Testis (tissue), 3 donors: ENCODE data around the gene OS9. TPM values are rescaled to one million over a fixed set of nuclear protein-coding genes. Genes with fewer than 3 reads are reported as not detected.
"Not testable (repeated sequence)": the region's sequence is repeated elsewhere in the genome, so short reads cannot be mapped to it uniquely, and the experiment has no call there.

Experiments used
- DNase-seq: peaks from one replicate; pipeline ENCODE4 v3.0.0-alpha.2; 2019
- H3K27ac ChIP-seq, 2 donors: fragments of 200-600 bp; sonication (generic); one replicate each; pipeline ENCODE4 v1.5.1; 2019
- H3K27me3 ChIP-seq: fragments of 200-600 bp; sonication (generic); one replicate; pipeline ENCODE4 v1.5.1; 2019
- H3K36me3 ChIP-seq: fragments of 200-600 bp; sonication (generic); one replicate; pipeline ENCODE4 v1.5.1; 2017; ENCODE audit warnings: low read depth; ENCODE audit errors: missing control alignments
- H3K4me1 ChIP-seq: fragments of 200-600 bp; sonication (generic); one replicate; pipeline ENCODE4 v1.5.1; 2019
- H3K4me3 ChIP-seq, 2 donors: fragments of 200-600 bp; sonication (generic); one replicate each; pipeline ENCODE4 v1.5.1; 2017 to 2019
- H3K9me3 ChIP-seq: fragments of 200-600 bp; sonication (generic); one replicate; pipeline ENCODE4 v1.5.1; 2017
- POLR2A ChIP-seq: fragments of 450-650 bp; IDR thresholded peaks from one replicate; pipeline ENCODE4 v1.6.1; 2017; ENCODE audit warnings: antibody characterized with exemption, mild to moderate bottlenecking, moderate library complexity
- WGBS, 2 donors: methylation state at CpG; one replicate each; pipeline ENCODE4 v1.1.5; 2018; 5-methylcytosine and 5-hydroxymethylcytosine counted together
- intact Hi-C: fragments of 100-400 bp; cut with DNase I; formaldehyde crosslinking; loops from one replicate; pipeline ENCODE4 v1.15.1; 2023; ENCODE audit warnings: low total_unique reads
- polyA plus RNA-seq: library from polyadenylated mRNA; stranded (reverse); fragments of 350-450 nt; fragmentation: Illumina TruSeq; extraction: RNeasy Lipid Tissue Mini Kit (QIAGEN cat#74804); gene quantifications from one replicate; pipeline ENCODE4 v1.2.3, GENCODE V29; 2014; ENCODE audit warnings: low read depth, low replicate concordance; ENCODE audit not compliant: insufficient read depth
- total RNA-seq, 2 donors: library from RNA; depleted of rRNA; stranded (reverse); fragments of >200 nt; gene quantifications; one replicate each; pipeline ENCODE4 v1.2.3, GENCODE V29; 2016
- TF ChIP-seq, protein P1 (sequence below), 3 experiments: fragments of 450-650 bp in 2 of 3; fragments of 200-600 bp in 1 of 3; sonication (generic) in 1 of 3; IDR thresholded peaks; one replicate each; pipeline ENCODE4 v1.5.1; 2016 to 2019; ENCODE audit warnings: antibody characterized with exemption in 3 of 3, mild to moderate bottlenecking in 2 of 3, moderate library complexity in 1 of 3

The OS9 gene
- total and polyA plus RNA-seq, 3 donors from 2014 or later, result 88.1 to 158 (median 121) TPM

DNA sequence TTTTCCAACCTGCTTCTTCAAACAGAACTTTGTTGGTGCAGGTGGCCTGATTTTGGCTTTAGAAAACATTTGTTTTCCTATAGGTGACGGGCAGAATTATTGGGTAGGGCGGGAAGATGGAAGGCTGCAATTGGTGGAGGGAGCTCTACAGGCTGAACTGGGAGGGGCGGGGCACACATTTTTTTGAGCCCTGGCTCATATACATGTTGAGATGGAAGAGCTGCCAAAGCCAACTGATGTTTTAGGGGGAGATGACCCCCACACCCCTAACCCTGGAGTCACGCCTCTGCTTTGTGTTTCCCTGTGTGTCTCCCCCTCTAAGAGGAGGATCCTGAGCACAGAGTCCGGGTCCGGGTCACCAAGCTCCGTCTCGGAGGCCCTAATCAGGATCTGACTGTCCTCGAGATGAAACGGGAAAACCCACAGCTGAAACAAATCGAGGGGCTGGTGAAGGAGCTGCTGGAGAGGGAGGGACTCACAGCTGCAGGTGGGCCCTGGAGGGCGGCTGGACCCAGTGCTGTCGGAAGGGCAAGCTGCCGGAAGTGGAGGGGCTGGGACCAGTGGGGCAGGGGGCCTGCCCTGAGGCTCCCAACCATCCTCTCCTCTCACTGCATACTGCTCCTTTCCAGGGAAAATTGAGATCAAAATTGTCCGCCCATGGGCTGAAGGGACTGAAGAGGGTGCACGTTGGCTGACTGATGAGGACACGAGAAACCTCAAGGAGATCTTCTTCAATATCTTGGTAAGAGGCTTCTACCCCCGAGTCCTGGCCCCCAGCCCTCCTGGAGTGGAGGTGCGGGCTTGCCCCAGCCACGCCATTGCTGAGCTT, 26.1 kb downstream of the OS9 start:
- TF ChIP-seq POLR2A, result no peak
- TF ChIP-seq, protein P1, sequence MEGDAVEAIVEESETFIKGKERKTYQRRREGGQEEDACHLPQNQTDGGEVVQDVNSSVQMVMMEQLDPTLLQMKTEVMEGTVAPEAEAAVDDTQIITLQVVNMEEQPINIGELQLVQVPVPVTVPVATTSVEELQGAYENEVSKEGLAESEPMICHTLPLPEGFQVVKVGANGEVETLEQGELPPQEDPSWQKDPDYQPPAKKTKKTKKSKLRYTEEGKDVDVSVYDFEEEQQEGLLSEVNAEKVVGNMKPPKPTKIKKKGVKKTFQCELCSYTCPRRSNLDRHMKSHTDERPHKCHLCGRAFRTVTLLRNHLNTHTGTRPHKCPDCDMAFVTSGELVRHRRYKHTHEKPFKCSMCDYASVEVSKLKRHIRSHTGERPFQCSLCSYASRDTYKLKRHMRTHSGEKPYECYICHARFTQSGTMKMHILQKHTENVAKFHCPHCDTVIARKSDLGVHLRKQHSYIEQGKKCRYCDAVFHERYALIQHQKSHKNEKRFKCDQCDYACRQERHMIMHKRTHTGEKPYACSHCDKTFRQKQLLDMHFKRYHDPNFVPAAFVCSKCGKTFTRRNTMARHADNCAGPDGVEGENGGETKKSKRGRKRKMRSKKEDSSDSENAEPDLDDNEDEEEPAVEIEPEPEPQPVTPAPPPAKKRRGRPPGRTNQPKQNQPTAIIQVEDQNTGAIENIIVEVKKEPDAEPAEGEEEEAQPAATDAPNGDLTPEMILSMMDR (IDR thresholded peaks at IDR 0.05), result no peak
- Histone ChIP-seq H3K36me3 (no peaks in the 10 kb centered on the region), H3K4me1 (no peaks in the 10 kb centered on the region), H3K9me3 (no peaks in the 10 kb centered on the region), H3K27me3 (no peaks in the 10 kb centered on the region), H3K27ac (no peak overlapping the region), H3K4me3 (no peak overlapping the region)
- intact Hi-C loops, result no loop called here
- DNase-seq, result no peak
- 92 to 95% methylated on average over 13 to 20 of the region's 20 CpGs for WGBS, 2 donors

DNA sequence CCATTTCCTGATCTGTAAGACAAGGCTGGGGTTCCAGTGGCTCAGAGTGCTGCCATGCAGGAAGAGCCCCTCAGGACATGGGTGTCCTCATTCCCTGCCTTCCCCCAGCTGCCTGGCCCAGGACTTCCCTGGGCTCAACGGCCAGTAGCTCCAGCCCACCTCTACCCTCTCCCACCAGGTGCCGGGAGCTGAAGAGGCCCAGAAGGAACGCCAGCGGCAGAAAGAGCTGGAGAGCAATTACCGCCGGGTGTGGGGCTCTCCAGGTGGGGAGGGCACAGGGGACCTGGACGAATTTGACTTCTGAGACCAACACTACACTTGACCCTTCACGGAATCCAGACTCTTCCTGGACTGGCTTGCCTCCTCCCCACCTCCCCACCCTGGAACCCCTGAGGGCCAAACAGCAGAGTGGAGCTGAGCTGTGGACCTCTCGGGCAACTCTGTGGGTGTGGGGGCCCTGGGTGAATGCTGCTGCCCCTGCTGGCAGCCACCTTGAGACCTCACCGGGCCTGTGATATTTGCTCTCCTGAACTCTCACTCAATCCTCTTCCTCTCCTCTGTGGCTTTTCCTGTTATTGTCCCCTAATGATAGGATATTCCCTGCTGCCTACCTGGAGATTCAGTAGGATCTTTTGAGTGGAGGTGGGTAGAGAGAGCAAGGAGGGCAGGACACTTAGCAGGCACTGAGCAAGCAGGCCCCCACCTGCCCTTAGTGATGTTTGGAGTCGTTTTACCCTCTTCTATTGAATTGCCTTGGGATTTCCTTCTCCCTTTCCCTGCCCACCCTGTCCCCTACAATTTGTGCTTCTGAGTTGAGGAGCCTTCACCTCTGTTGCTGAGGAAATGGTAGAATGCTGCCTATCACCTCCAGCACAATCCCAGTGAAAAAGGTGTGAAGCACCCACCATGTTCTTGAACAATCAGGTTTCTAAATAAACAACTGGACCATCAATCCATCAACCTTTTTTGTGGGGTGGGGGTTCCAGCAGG, 27.0 kb downstream of the OS9 start:
- H3K9me3 ChIP-seq, result no peaks in the 10 kb centered on the region
- H3K36me3 ChIP-seq, result no peaks in the 10 kb centered on the region
- H3K4me3 ChIP-seq, result no peak overlapping the region
- intact Hi-C loops, result no loop called here
- no peak for TF ChIP-seq POLR2A
- TF ChIP-seq, protein P1 (IDR thresholded peaks at IDR 0.05), result no peak
- no peak overlapping the region for H3K27ac ChIP-seq
- WGBS, 2 donors, result 86 to 93% methylated on average over 8 to 11 of the region's 11 CpGs
- H3K4me1 ChIP-seq, result no peaks in the 10 kb centered on the region
- no peak for DNase-seq
- no peaks in the 10 kb centered on the region for H3K27me3 ChIP-seq

DNA sequence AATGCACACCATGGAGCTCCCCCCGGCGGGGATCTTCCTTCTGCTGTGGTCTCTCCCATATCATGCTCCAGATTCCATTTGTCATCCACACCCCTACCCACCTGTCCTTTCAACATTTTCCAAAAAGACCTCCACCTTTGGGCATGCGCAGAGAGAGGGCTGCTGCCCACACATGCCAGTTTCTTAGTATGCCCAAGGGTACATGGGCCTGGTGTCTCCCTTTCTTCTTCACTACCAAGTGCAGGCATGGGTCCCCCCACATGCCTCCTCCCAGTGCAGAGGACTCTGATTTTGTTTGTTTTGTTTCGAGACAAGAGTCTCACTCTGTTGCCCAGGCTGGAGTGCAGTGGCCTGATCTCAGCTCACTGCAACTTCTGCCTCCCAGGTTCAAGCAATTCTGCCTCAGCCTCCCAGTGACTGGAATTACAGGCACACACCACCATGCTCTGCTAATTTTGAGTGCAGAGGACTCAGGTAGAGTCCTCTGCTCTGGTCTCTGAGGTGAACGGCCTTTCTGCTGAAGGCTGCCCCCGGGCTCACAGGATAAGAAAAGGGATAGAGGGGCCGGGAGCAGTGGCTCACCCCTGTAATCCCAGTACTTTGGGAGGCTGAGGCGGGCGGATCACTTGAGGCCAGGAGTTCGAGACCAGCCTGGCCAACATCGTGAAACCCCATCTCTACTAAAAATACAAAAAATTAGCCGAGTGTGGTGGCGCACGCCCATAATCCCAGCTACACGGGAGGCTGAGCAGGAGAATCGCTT, 28.1 kb downstream of the OS9 start:
- intact Hi-C loops, H3K27ac ChIP-seq, H3K36me3 ChIP-seq, H3K27me3 ChIP-seq, H3K4me1 ChIP-seq, H3K9me3 ChIP-seq, DNase-seq, H3K4me3 ChIP-seq: not testable (repeated sequence)
- WGBS, 2 donors, result 93 to 95% methylated on average over 16 of the region's 16 CpGs

GRCh38 chr12:57722716-57723629, 29.0 kb downstream of the OS9 start:
- TF ChIP-seq, protein P1 (IDR thresholded peaks at IDR 0.05), result no peak
- no peak for TF ChIP-seq POLR2A
- WGBS, 2 donors, result 65 to 70% methylated on average over 11 of the region's 11 CpGs
- H3K36me3 ChIP-seq, result no peaks in the 10 kb centered on the region
- DNase-seq, result no peak
- intact Hi-C loops, result no loop called here
- H3K4me1 ChIP-seq, result peaks cover 9% of the 10 kb centered on the region
- no peaks in the 10 kb centered on the region for H3K9me3 ChIP-seq
- no peak overlapping the region for H3K27ac ChIP-seq
- no peak overlapping the region for H3K4me3 ChIP-seq
- no peaks in the 10 kb centered on the region for H3K27me3 ChIP-seq
